Caco-2 (cell line): ENCODE results near the gene YLPM1. TPM values are rescaled to one million over a fixed set of nuclear protein-coding genes. Genes with fewer than 3 reads are reported as not detected.

Source experiments
- BruUV-seq: library from RNA; stranded (reverse); fragments of 400-500 nt; replicated peaks from 2 replicates; lab custom pipeline; 2021; lab: Mats Ljungman, UMichigan
- CTCF ChIA-PET: fragments of 300-600 bp; sonication (Branson Sonifier 250); formaldehyde crosslinking; loops from one replicate; lab custom pipeline; 2022; ENCODE audit warnings: antibody characterized with exemption; lab: Charles Lee
- POLR2A ChIA-PET: fragments of 300-600 bp; sonication (Branson Sonifier 250); formaldehyde crosslinking; loops from one replicate; lab custom pipeline; 2022; ENCODE audit warnings: antibody characterized with exemption; lab: Charles Lee
- DNase-seq, 2 experiments: peaks; one replicate each; pipeline versions ENCODE4 v3.0.0 to v3.0.0-alpha.2; 2020 to 2022
- H3K27me3 ChIP-seq: replicated peaks from 2 replicates; pipeline ENCODE4 v1.6.0; 2011; ENCODE audit warnings: low read length; ENCODE audit not compliant: control insufficient read depth, insufficient read depth
- H3K36me3 ChIP-seq: 2 replicates; pipeline ENCODE4 v1.5.1; 2011; ENCODE audit warnings: low read length; ENCODE audit not compliant: control insufficient read depth, insufficient read depth
- H3K4me1 ChIP-seq: fragments of 250-450 bp; sonication (Bioruptor Pico); 2 replicates; pipeline ENCODE4 v1.5.1; 2020; ENCODE audit warnings: mild to moderate bottlenecking
- H3K4me3 ChIP-seq: 2 replicates; pipeline ENCODE4 v1.5.1; 2011; ENCODE audit warnings: low read depth, mild to moderate bottlenecking, control low read depth, low read length
- H3K9me3 ChIP-seq: fragments of 250-450 bp; sonication (Bioruptor Pico); 2 replicates; pipeline ENCODE4 v1.5.1; 2020; ENCODE audit warnings: mild to moderate bottlenecking, moderate library complexity
- H3K27ac Mint-ChIP-seq: one replicate; pipeline ENCODE4 v1.8.0; 2022; ENCODE audit warnings: mixed read lengths; ENCODE audit not compliant: unreplicated experiment
- H3K27me3 Mint-ChIP-seq: one replicate; pipeline ENCODE4 v1.8.0; 2022; ENCODE audit warnings: mixed read lengths; ENCODE audit not compliant: insufficient read depth, unreplicated experiment
- H3K36me3 Mint-ChIP-seq: one replicate; pipeline ENCODE4 v1.8.0; 2022; ENCODE audit warnings: mild to moderate bottlenecking, mixed read lengths; ENCODE audit not compliant: insufficient read depth, unreplicated experiment
- H3K4me1 Mint-ChIP-seq: one replicate; pipeline ENCODE4 v1.8.0; 2022; ENCODE audit warnings: low read depth, mixed read lengths; ENCODE audit not compliant: unreplicated experiment
- H3K4me3 Mint-ChIP-seq: one replicate; pipeline ENCODE4 v1.8.0; 2022; ENCODE audit warnings: mild to moderate bottlenecking, moderate library complexity, mixed read lengths; ENCODE audit not compliant: unreplicated experiment
- H3K9me3 Mint-ChIP-seq: one replicate; pipeline ENCODE4 v1.8.0; 2022; ENCODE audit warnings: mixed read lengths; ENCODE audit not compliant: unreplicated experiment
- CTCF ChIP-seq, 2 experiments: fragments of 200-600 bp in 1 of 2; IDR thresholded peaks; 1 replicate in 1 of 2; 2 replicates in 1 of 2; pipeline versions ENCODE4 v1.5.1 to v1.8.0; 2011 to 2022; ENCODE audit warnings: antibody characterized with exemption in 1 of 2, control low read depth in 1 of 2, inconsistent platforms in 1 of 2, low read depth in 1 of 2, low read length in 1 of 2, mild to moderate bottlenecking in 1 of 2, moderate library complexity in 1 of 2; ENCODE audit not compliant: insufficient read depth in 1 of 2, severe bottlenecking in 1 of 2, unreplicated experiment in 1 of 2
- intact Hi-C: fragments of 100-400 bp; cut with micrococcal nuclease; formaldehyde crosslinking; loops from one replicate; pipeline ENCODE4 v1.10.0; 2022; ENCODE audit not compliant: unreplicated experiment
- total RNA-seq: library from RNA; stranded (reverse); gene quantifications from 2 replicates; pipeline ENCODE4 v1.2.3, GENCODE V29; 2022

Gene YLPM1
- total RNA-seq, 1 experiment from 2014 or later = 65.0 TPM

- no peak for TF ChIP-seq CTCF (IDR thresholded peaks at IDR 0.05; ENCODE audit: insufficient read depth in 1 of 2, low read depth in 1 of 2, low read length in 1 of 2, severe bottlenecking in 1 of 2, unreplicated experiment in 1 of 2)
- POLR2A ChIA-PET = interaction anchor here (0.7 kb wide), 1 partner anchor 83 kb away, joined by 3 read pairs; the partner anchor contains the start of gene YLPM1
- no peak for DNase-seq
- Histone ChIP-seq H3K9me3 (no peaks in the 10 kb centered on the region), H3K27me3 (no peaks in the 10 kb centered on the region), H3K4me1 (no peaks in the 10 kb centered on the region), H3K36me3 (no peaks in the 10 kb centered on the region), H3K4me3 (no peak overlapping the region)
- no peaks in the 10 kb centered on the region for H3K27me3 Mint-ChIP-seq
- H3K4me1 Mint-ChIP-seq = no peaks in the 10 kb centered on the region
- no peak overlapping the region for H3K27ac Mint-ChIP-seq
- no TSS peak for BruUV-seq
- CTCF ChIA-PET = no interaction called here
- no peaks in the 10 kb centered on the region for H3K9me3 Mint-ChIP-seq
- peaks cover 7% of the 10 kb centered on the region for H3K36me3 Mint-ChIP-seq
- H3K4me3 Mint-ChIP-seq = no peak overlapping the region
- intact Hi-C loops = loop anchor here (5.0 kb wide), 1 partner anchor 239 kb away; no protein-coding TSS in a partner anchor
These were observed 83.1 kb downstream of the YLPM1 start for GRCh38 chr14:74846168-74846567.

- intact Hi-C loops = loop anchor here (5.0 kb wide), 1 partner anchor 240 kb away; no protein-coding TSS in a partner anchor
- CTCF ChIA-PET = no interaction called here
- Mint-ChIP-seq H3K36me3 (peaks cover 5% of the 10 kb centered on the region), H3K4me1 (no peaks in the 10 kb centered on the region), H3K27me3 (no peaks in the 10 kb centered on the region), H3K27ac (no peak overlapping the region), H3K9me3 (no peaks in the 10 kb centered on the region), H3K4me3 (no peak overlapping the region)
- no peak for DNase-seq
- no peaks in the 10 kb centered on the region for H3K4me1 ChIP-seq
- H3K27me3 ChIP-seq = no peaks in the 10 kb centered on the region
- BruUV-seq = no TSS peak
- no peaks in the 10 kb centered on the region for H3K36me3 ChIP-seq
- no peak for TF ChIP-seq CTCF (IDR thresholded peaks at IDR 0.05; ENCODE audit: insufficient read depth in 1 of 2, low read depth in 1 of 2, low read length in 1 of 2, severe bottlenecking in 1 of 2, unreplicated experiment in 1 of 2)
- H3K4me3 ChIP-seq = no peak overlapping the region
- POLR2A ChIA-PET = no interaction called here
- H3K9me3 ChIP-seq = no peaks in the 10 kb centered on the region
These were observed 84.0 kb downstream of the YLPM1 start for GRCh38 chr14:74846968-74847665.

- Mint-ChIP-seq H3K36me3 (peaks cover 5% of the 10 kb centered on the region), H3K4me1 (no peaks in the 10 kb centered on the region), H3K27ac (no peak overlapping the region), H3K9me3 (no peaks in the 10 kb centered on the region), H3K4me3 (no peak overlapping the region), H3K27me3 (no peaks in the 10 kb centered on the region)
- no peak for TF ChIP-seq CTCF (IDR thresholded peaks at IDR 0.05; ENCODE audit: insufficient read depth in 1 of 2, low read depth in 1 of 2, low read length in 1 of 2, severe bottlenecking in 1 of 2, unreplicated experiment in 1 of 2)
- intact Hi-C loops = loop anchor here (5.0 kb wide), 1 partner anchor 241 kb away; no protein-coding TSS in a partner anchor
- H3K27me3 ChIP-seq = no peaks in the 10 kb centered on the region
- no peaks in the 10 kb centered on the region for H3K36me3 ChIP-seq
- H3K4me3 ChIP-seq = no peak overlapping the region
- H3K9me3 ChIP-seq = no peaks in the 10 kb centered on the region
- BruUV-seq = no TSS peak
- CTCF ChIA-PET = interaction anchor here (0.7 to 1.3 kb wide), 2 partner anchors 12 to 239 kb away, joined by 5 read pairs; no protein-coding TSS in a partner anchor
- POLR2A ChIA-PET = no interaction called here
- DNase-seq = no peak
- H3K4me1 ChIP-seq = 0 out of 2 replicates have a peak, but pooled peaks cover 4% of the 10 kb centered on the region
These were observed 85.7 kb downstream of the YLPM1 start for GRCh38 chr14:74848768-74849167.
